ENCODE data around the gene USP36. TPM values are rescaled to one million over a fixed set of nuclear protein-coding genes. Genes with fewer than 3 reads are reported as not detected.
A peak's percentile ranks its signal among the peaks of the same experiment; 100 is the strongest.
"Not testable (repeated sequence)": the region's sequence is repeated elsewhere in the genome, so short reads cannot be mapped to it uniquely, and the experiment has no call there.

The USP36 gene
- total and polyA plus RNA-seq, 4 donors, result 8.0 to 20.7 (median 10.5) TPM

DNA sequence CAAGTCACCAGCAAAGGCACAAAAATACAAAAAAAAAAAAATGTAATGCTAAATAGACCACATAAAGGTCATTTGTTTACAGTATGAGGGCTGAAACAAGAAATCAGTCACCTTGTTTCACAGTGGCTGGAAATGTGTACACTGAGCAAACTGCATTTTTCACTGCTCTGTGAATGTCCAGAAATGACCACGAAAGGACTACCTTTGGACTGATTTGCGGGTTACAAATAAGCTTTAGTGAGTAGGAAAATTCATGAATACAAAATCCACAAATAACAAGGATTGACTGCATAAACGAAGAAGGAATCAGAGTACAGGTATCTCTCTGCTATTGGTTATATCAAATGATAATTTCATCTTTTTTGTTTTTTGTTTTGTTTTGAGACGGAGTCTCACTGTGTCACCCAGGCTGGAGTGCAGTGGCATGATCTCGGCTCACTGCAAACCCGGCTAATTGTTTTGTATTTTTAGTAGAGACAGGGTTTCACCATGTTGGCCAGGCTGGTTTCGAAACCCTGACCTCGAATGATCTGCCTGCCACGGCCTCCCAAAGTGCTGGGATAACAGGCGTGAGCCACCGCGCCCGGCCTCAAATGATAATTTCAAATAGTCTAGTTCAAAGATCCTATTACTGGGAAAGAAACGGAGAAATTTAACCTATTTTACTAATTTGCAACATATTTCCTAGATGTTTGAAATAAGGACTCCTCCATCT lies 89.0 kb downstream of the USP36 start (continued):
- TF ChIP-seq, protein P1, sequence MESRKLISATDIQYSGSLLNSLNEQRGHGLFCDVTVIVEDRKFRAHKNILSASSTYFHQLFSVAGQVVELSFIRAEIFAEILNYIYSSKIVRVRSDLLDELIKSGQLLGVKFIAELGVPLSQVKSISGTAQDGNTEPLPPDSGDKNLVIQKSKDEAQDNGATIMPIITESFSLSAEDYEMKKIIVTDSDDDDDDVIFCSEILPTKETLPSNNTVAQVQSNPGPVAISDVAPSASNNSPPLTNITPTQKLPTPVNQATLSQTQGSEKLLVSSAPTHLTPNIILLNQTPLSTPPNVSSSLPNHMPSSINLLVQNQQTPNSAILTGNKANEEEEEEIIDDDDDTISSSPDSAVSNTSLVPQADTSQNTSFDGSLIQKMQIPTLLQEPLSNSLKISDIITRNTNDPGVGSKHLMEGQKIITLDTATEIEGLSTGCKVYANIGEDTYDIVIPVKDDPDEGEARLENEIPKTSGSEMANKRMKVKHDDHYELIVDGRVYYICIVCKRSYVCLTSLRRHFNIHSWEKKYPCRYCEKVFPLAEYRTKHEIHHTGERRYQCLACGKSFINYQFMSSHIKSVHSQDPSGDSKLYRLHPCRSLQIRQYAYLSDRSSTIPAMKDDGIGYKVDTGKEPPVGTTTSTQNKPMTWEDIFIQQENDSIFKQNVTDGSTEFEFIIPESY (IDR thresholded peaks at IDR 0.05), result no peak
- TF ChIP-seq YY1 (IDR thresholded peaks at IDR 0.05) (peak; percentile 21), NR2F2 (IDR thresholded peaks at IDR 0.05) (no peak), RXRA (IDR thresholded peaks at IDR 0.05) (peak; percentile 54 to 82), GABPA (IDR thresholded peaks at IDR 0.05 in 1 of 2, conservative IDR thresholded peaks at IDR 0.05 in 1 of 2) (no peak)

DNA sequence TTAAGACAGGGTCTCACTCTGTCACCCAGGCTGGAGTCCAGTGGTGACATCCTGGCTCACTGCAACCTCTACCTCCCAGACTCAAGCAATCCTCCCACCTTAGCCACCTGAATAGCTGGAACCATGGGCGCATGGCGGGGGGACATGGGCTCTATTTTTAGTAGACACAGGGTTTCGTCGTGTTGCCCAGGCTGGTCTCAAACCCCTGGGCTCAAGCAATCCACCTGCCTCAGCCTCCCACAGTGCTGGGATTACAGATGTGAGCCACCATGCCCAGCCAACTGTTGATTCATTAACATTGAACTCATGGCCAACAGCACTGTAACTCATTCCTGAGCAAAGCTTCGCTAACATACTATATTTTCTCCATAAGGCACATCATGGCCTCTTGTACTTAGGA lies 89.6 kb downstream of the USP36 start:
- H3K36me3 ChIP-seq (ENCODE audit: control insufficient read depth in 4 of 4, insufficient read depth in 3 of 4, low read depth in 1 of 4, low read length in 3 of 4); H3K27me3 ChIP-seq (ENCODE audit: control insufficient read depth in 4 of 4, insufficient read depth in 4 of 4, low read length in 3 of 4); DNase-seq (ENCODE audit: low spot score); H3K9ac ChIP-seq (ENCODE audit: low read depth in 1 of 2, low read length in 2 of 2); H3K9me3 ChIP-seq (ENCODE audit: control insufficient read depth in 4 of 4, low read length in 3 of 4); H3K4me3 ChIP-seq (ENCODE audit: low read depth in 1 of 3, low read length in 3 of 3): not testable (repeated sequence)
- peak overlapping the region; percentile 49 to 68 for H3K27ac ChIP-seq (ENCODE audit: low read depth in 1 of 2, low read length in 2 of 2)
- 95% methylated on average over 5 of the region's 5 CpGs for WGBS
- H3K4me1 ChIP-seq (ENCODE audit: control insufficient read depth in 4 of 4, insufficient read depth in 4 of 4, low read length in 3 of 4), result peaks cover 13 to 51% (median 33%) of the 10 kb centered on the region in 4 donors

DNA sequence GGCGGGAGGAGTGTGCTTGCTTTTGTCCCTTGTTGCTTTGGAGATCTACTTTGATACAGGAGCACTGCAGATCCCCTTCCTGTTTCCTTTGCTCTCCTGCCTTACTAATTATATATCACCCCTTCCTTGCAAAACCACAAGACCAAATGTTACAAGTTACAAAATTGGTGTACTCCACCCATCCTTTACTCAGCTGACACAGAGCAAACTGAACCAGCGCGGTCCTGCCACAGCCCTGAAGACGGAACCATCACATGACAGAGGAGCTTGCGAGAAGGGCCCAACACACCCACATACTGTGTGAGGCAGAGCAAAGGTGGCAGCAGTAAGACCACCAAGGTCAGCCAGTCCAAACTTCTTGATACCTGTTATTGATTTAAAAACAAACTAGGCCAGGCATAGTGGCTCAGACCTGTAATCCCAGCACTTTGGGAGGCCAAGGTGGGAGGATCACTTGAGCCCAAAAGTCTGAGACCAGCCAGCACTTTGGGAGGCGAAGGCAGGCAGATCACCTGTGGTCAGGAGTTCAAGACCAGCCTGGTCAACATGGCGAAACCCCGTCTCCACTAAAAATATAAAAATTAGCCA lies 91.8 kb downstream of the USP36 start:
- peak overlapping the region in 1 of 2 donors; percentile 81 for H3K9ac ChIP-seq (ENCODE audit: low read depth in 1 of 2, low read length in 2 of 2)
- H3K27ac ChIP-seq (ENCODE audit: low read depth in 1 of 2, low read length in 2 of 2), result peak overlapping the region; percentile 92 to 95
- peaks cover 17 to 71% (median 46%) of the 10 kb centered on the region in 4 donors for H3K4me1 ChIP-seq (ENCODE audit: control insufficient read depth in 4 of 4, insufficient read depth in 4 of 4, low read length in 3 of 4)
- no peak overlapping the region for H3K4me3 ChIP-seq (ENCODE audit: low read depth in 1 of 3, low read length in 3 of 3)
- no peaks in the 10 kb centered on the region for H3K9me3 ChIP-seq (ENCODE audit: control insufficient read depth in 4 of 4, low read length in 3 of 4)
- H3K36me3 ChIP-seq (ENCODE audit: control insufficient read depth in 4 of 4, insufficient read depth in 3 of 4, low read depth in 1 of 4, low read length in 3 of 4), result peaks cover 0 to 4% (median 0%) of the 10 kb centered on the region in 4 donors
- 38% methylated on average over 8 of the region's 8 CpGs for WGBS
- H3K27me3 ChIP-seq (ENCODE audit: control insufficient read depth in 4 of 4, insufficient read depth in 4 of 4, low read length in 3 of 4), result no peaks in the 10 kb centered on the region
- no peak for TF ChIP-seq SP1 (IDR thresholded peaks at IDR 0.05)
- peak in 1 of 2 donors; percentile 43 for TF ChIP-seq HNF4A (conservative IDR thresholded peaks at IDR 0.05)
- TF ChIP-seq YY1 (IDR thresholded peaks at IDR 0.05), result peak; percentile 4
- TF ChIP-seq, protein P2, sequence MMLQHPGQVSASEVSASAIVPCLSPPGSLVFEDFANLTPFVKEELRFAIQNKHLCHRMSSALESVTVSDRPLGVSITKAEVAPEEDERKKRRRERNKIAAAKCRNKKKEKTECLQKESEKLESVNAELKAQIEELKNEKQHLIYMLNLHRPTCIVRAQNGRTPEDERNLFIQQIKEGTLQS (IDR thresholded peaks at IDR 0.05), result no peak
- TF ChIP-seq, protein P3, sequence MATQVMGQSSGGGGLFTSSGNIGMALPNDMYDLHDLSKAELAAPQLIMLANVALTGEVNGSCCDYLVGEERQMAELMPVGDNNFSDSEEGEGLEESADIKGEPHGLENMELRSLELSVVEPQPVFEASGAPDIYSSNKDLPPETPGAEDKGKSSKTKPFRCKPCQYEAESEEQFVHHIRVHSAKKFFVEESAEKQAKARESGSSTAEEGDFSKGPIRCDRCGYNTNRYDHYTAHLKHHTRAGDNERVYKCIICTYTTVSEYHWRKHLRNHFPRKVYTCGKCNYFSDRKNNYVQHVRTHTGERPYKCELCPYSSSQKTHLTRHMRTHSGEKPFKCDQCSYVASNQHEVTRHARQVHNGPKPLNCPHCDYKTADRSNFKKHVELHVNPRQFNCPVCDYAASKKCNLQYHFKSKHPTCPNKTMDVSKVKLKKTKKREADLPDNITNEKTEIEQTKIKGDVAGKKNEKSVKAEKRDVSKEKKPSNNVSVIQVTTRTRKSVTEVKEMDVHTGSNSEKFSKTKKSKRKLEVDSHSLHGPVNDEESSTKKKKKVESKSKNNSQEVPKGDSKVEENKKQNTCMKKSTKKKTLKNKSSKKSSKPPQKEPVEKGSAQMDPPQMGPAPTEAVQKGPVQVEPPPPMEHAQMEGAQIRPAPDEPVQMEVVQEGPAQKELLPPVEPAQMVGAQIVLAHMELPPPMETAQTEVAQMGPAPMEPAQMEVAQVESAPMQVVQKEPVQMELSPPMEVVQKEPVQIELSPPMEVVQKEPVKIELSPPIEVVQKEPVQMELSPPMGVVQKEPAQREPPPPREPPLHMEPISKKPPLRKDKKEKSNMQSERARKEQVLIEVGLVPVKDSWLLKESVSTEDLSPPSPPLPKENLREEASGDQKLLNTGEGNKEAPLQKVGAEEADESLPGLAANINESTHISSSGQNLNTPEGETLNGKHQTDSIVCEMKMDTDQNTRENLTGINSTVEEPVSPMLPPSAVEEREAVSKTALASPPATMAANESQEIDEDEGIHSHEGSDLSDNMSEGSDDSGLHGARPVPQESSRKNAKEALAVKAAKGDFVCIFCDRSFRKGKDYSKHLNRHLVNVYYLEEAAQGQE (IDR thresholded peaks at IDR 0.05), result no peak
- no peak for TF ChIP-seq HNF4G (IDR thresholded peaks at IDR 0.05)
- TF ChIP-seq, protein P4, sequence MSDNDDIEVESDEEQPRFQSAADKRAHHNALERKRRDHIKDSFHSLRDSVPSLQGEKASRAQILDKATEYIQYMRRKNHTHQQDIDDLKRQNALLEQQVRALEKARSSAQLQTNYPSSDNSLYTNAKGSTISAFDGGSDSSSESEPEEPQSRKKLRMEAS (IDR thresholded peaks at IDR 0.05), result no peak
- TF ChIP-seq NR2F2 (IDR thresholded peaks at IDR 0.05), result no peak
- TF ChIP-seq EGR1 (IDR thresholded peaks at IDR 0.05; ENCODE audit: low read depth in 2 of 2), result no peak
- TF ChIP-seq JUND (IDR thresholded peaks at IDR 0.05), result no peak
- no peak for TF ChIP-seq FOXA1 (IDR thresholded peaks at IDR 0.05)
- TF ChIP-seq, protein P1 (IDR thresholded peaks at IDR 0.05), result no peak
- TF ChIP-seq, protein P5, sequence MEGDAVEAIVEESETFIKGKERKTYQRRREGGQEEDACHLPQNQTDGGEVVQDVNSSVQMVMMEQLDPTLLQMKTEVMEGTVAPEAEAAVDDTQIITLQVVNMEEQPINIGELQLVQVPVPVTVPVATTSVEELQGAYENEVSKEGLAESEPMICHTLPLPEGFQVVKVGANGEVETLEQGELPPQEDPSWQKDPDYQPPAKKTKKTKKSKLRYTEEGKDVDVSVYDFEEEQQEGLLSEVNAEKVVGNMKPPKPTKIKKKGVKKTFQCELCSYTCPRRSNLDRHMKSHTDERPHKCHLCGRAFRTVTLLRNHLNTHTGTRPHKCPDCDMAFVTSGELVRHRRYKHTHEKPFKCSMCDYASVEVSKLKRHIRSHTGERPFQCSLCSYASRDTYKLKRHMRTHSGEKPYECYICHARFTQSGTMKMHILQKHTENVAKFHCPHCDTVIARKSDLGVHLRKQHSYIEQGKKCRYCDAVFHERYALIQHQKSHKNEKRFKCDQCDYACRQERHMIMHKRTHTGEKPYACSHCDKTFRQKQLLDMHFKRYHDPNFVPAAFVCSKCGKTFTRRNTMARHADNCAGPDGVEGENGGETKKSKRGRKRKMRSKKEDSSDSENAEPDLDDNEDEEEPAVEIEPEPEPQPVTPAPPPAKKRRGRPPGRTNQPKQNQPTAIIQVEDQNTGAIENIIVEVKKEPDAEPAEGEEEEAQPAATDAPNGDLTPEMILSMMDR (IDR thresholded peaks at IDR 0.05; ENCODE audit: low read depth, low read length, missing input control), result no peak
- no peak for TF ChIP-seq TAF1 (conservative IDR thresholded peaks at IDR 0.05)
- TF ChIP-seq FOXA2 (IDR thresholded peaks at IDR 0.05), result no peak
- no peak for TF ChIP-seq GABPA (IDR thresholded peaks at IDR 0.05 in 1 of 2, conservative IDR thresholded peaks at IDR 0.05 in 1 of 2)
- TF ChIP-seq RXRA (IDR thresholded peaks at IDR 0.05), result peak in 1 of 2 donors; percentile 58
- no peak for TF ChIP-seq RAD21 (IDR thresholded peaks at IDR 0.05)
- peak; percentile 50 for DNase-seq (ENCODE audit: low spot score)
